Endodermal cell (in vitro differentiated cells): ENCODE data around the gene EGLN3. TPM values are rescaled to one million over a fixed set of nuclear protein-coding genes. Genes with fewer than 3 reads are reported as not detected.
A peak's percentile ranks its signal among the peaks of the same experiment; 100 is the strongest.

Source experiments
- DNase-seq: peaks from one replicate; pipeline ENCODE4 v3.0.0-alpha.2; 2017
- H3K27ac ChIP-seq: 2 replicates; pipeline ENCODE4 v1.5.1; 2013; ENCODE audit warnings: mild to moderate bottlenecking, low read depth, low read length, moderate library complexity
- H3K27me3 ChIP-seq: 2 replicates; pipeline ENCODE4 v1.6.1; 2013; ENCODE audit warnings: mild to moderate bottlenecking, low read length, moderate library complexity; ENCODE audit not compliant: insufficient read depth, control insufficient read depth, poor library complexity, severe bottlenecking
- H3K36me3 ChIP-seq: 2 replicates; pipeline ENCODE4 v1.7.0; 2013; ENCODE audit warnings: mild to moderate bottlenecking, low read length, moderate library complexity; ENCODE audit not compliant: control insufficient read depth, insufficient read depth
- H3K4me1 ChIP-seq: one replicate; pipeline ENCODE4 v1.7.0; 2013; ENCODE audit warnings: low read length; ENCODE audit not compliant: control insufficient read depth, insufficient read depth
- H3K4me3 ChIP-seq: 2 replicates; pipeline ENCODE4 v1.5.1; 2013; ENCODE audit warnings: mild to moderate bottlenecking, low read length, moderate library complexity
- H3K9ac ChIP-seq: 2 replicates; pipeline ENCODE4 v1.6.1; 2013; ENCODE audit warnings: mild to moderate bottlenecking, low read length, moderate library complexity; ENCODE audit not compliant: poor library complexity, severe bottlenecking; ENCODE audit errors: extremely low read depth
- H3K9me3 ChIP-seq: 2 replicates; pipeline ENCODE4 v1.6.1; 2013; ENCODE audit warnings: mild to moderate bottlenecking, low read length, moderate library complexity; ENCODE audit not compliant: control insufficient read depth
- H3K27ac Mint-ChIP-seq: 2 replicates; pipeline ENCODE4 v1.8.0; 2020; ENCODE audit warnings: mixed read lengths
- H3K27me3 Mint-ChIP-seq: 2 replicates; pipeline ENCODE4 v1.8.0; 2021; ENCODE audit warnings: mild to moderate bottlenecking, mixed read lengths; ENCODE audit not compliant: insufficient read depth
- H3K36me3 Mint-ChIP-seq: 2 replicates; pipeline ENCODE4 v1.8.0; 2020; ENCODE audit warnings: low read depth, mixed read lengths
- H3K4me1 Mint-ChIP-seq: 2 replicates; pipeline ENCODE4 v1.8.0; 2020; ENCODE audit warnings: mixed read lengths
- H3K4me3 Mint-ChIP-seq: 2 replicates; pipeline ENCODE4 v1.8.0; 2020; ENCODE audit warnings: mild to moderate bottlenecking, moderate library complexity, mixed read lengths
- H3K9me3 Mint-ChIP-seq: 2 replicates; pipeline ENCODE4 v1.8.0; 2020; ENCODE audit warnings: mild to moderate bottlenecking, mixed read lengths
- CTCF ChIP-seq: fragments of 200-600 bp; sonication (generic); conservative IDR thresholded peaks from 2 replicates; pipeline ENCODE4 v1.5.0; 2021; ENCODE audit warnings: antibody characterized with exemption, mild to moderate bottlenecking
- WGBS, 2 experiments: methylation state at CpG; one replicate each; pipeline versions ENCODE4 v1.1.5 to v1.1.7; 2013; ENCODE audit warnings: missing lambda C conversion rate in 2 of 2, mixed read lengths in 1 of 2; ENCODE audit not compliant: insufficient coverage in 1 of 2, insufficient read length in 1 of 2; 5-methylcytosine and 5-hydroxymethylcytosine counted together
- total RNA-seq, 2 donors: library from RNA; stranded (reverse); fragmentation: NEBNext Ultra II Directional in 1 of 2; extraction: Animal tissue kit (Norgen Biotek cat#: 25700) in 1 of 2; gene quantifications; 2 replicates in 1 of 2; 3 replicates in 1 of 2; pipeline ENCODE4 v1.2.1, GENCODE V29; 2021

EGLN3 gene
- total RNA-seq, 2 donors from 2014 or later, result 13.4 to 18.1 TPM

- H3K4me3 Mint-ChIP-seq, result no peak overlapping the region
- H3K9ac ChIP-seq, result no peak overlapping the region
- H3K27ac Mint-ChIP-seq, result no peak overlapping the region
- no peak overlapping the region for H3K27ac ChIP-seq
- no peaks in the 10 kb centered on the region for H3K4me1 Mint-ChIP-seq
- DNase-seq, result no peak
- no peaks in the 10 kb centered on the region for H3K27me3 Mint-ChIP-seq
- H3K27me3 ChIP-seq, result no peaks in the 10 kb centered on the region
- no peaks in the 10 kb centered on the region for H3K36me3 ChIP-seq
- WGBS, 2 experiments, result 94 to 100% methylated on average over 5 to 8 of the region's 8 CpGs
- TF ChIP-seq CTCF, result no peak
- H3K4me1 ChIP-seq, result no peaks in the 10 kb centered on the region
- H3K4me3 ChIP-seq, result no peak overlapping the region
- no peaks in the 10 kb centered on the region for H3K9me3 ChIP-seq
- H3K36me3 Mint-ChIP-seq, result no peaks in the 10 kb centered on the region
- no peaks in the 10 kb centered on the region for H3K9me3 Mint-ChIP-seq
These were observed 40.4 kb downstream of the EGLN3 start for GRCh38 chr14:33910435-33910834.

- no peaks in the 10 kb centered on the region for H3K36me3 Mint-ChIP-seq
- no peaks in the 10 kb centered on the region for H3K36me3 ChIP-seq
- no peak for TF ChIP-seq CTCF
- WGBS, 2 experiments, result 92 to 95% methylated on average over 6 of the region's 6 CpGs
- no peaks in the 10 kb centered on the region for H3K27me3 ChIP-seq
- no peaks in the 10 kb centered on the region for H3K4me1 Mint-ChIP-seq
- no peaks in the 10 kb centered on the region for H3K9me3 ChIP-seq
- no peak overlapping the region for H3K27ac Mint-ChIP-seq
- H3K4me3 Mint-ChIP-seq, result no peak overlapping the region
- no peaks in the 10 kb centered on the region for H3K27me3 Mint-ChIP-seq
- DNase-seq, result no peak
- H3K4me1 ChIP-seq, result no peaks in the 10 kb centered on the region
- no peak overlapping the region for H3K4me3 ChIP-seq
- H3K9me3 Mint-ChIP-seq, result no peaks in the 10 kb centered on the region
- no peak overlapping the region for H3K9ac ChIP-seq
- no peak overlapping the region for H3K27ac ChIP-seq
These were observed 41.3 kb downstream of the EGLN3 start for GRCh38 chr14:33909380-33910084.

DNA sequence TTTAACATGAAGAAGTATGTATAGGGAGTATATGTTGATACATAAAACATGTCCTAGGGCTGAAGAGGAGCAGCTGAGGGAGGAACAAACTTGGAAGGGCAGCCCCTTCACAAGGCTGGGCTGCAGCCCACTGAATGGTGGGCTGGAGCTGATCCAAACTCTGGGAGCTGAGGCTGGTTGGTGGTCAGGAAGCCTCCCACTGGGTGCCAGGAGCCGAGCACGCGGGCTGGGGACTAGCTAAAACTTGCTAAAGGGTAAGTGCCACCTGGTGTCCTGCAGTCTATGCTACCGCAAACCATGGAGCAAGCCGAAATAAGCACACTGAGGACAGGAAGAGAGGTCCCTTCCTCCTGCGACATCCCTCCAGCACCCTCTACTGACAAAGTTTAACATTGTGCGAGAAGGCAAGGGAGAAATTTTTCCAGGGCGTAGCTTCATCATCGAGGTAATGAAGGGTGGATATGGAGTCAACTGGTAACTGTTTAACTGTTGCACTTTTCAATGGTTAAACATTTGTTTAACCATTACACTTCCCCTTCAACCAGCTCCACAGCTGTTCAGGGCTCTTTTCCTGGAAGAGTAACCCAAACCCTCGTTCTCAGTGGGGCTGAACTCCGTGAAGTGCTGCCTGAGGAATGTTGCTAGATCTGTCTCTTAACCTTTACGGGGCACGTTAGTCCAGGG, 42.2 kb downstream of the EGLN3 start:
- WGBS, 2 experiments, result 93% methylated on average over 7 to 13 of the region's 13 CpGs
- no peak overlapping the region for H3K4me3 Mint-ChIP-seq
- DNase-seq, result no peak

More for the DNA sequence above, 42.2 kb downstream of the EGLN3 start:
- H3K4me1 ChIP-seq, result no peaks in the 10 kb centered on the region
- H3K27ac ChIP-seq, result no peak overlapping the region
- no peak overlapping the region for H3K27ac Mint-ChIP-seq
- no peaks in the 10 kb centered on the region for H3K36me3 Mint-ChIP-seq
- TF ChIP-seq CTCF, result peak; percentile 52
- H3K27me3 ChIP-seq, result no peaks in the 10 kb centered on the region
- H3K4me3 ChIP-seq, result no peak overlapping the region
- no peaks in the 10 kb centered on the region for H3K4me1 Mint-ChIP-seq
- H3K9me3 Mint-ChIP-seq, result no peaks in the 10 kb centered on the region
- no peaks in the 10 kb centered on the region for H3K27me3 Mint-ChIP-seq
- no peaks in the 10 kb centered on the region for H3K36me3 ChIP-seq
- H3K9me3 ChIP-seq, result no peaks in the 10 kb centered on the region
- H3K9ac ChIP-seq, result no peak overlapping the region
